ENCODE results near the gene PPP2R3B. TPM values are rescaled to one million over a fixed set of nuclear protein-coding genes. Genes with fewer than 3 reads are reported as not detected.
"Not testable (repeated sequence)": the region's sequence is repeated elsewhere in the genome, so short reads cannot be mapped to it uniquely, and the experiment has no call there.

PPP2R3B gene
- total RNA-seq, 2 donors from 2014 or later = 20.6 to 73.2 TPM

DNA sequence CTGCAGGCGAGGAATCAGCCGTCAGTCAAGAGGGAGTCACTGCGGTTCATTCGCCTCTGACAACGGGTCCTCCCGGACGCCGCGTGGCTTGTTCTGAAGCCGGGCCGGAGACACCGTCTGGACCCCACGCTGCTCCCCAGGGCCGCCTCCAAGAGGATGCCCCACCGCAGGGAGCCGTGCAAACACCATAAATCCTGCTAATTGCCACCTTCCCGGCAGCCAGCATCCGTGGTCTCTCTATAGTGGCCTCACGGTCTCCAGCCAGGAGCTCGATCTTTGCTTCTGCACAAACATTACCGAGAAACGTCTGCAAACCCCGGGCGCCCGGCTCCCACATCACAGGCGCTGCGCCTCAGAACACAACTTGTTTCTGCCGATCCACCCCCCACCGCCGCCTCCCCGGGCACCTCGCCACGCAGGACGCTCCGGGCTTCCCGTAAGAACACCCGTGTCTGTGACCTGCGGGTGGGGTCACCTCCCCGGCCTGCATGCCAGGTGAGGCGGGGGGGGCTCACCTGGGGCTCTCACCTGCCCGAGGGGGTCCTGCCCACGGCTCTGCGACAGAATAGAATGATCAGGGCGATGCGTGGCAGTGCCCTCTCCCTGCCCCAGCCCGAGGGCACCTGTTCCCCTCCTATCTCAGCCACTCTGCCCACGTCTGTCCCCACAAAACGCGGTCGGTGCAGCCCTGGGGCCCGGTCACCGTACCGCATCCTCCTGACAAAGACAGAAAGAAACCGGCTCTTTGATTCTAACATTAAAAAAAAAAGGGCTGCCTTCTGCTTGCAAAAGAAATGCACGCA lies 32.4 kb upstream of the PPP2R3B start:
- no peaks in the 10 kb centered on the region for H3K36me3 ChIP-seq
- no peaks in the 10 kb centered on the region for H3K27me3 ChIP-seq (replicated peaks; ENCODE audit: insufficient read depth)
- H3K4me1 ChIP-seq (replicated peaks) = no peaks in the 10 kb centered on the region
- H3K4me3 ChIP-seq = no peak overlapping the region
- no peaks in the 10 kb centered on the region for H3K9me3 ChIP-seq
- no peak for DNase-seq (ENCODE audit: low spot score)
- intact Hi-C loops (cut with DNase I) = no loop called here
- WGBS = 73% methylated on average over 54 of the region's 55 CpGs
- no peak overlapping the region for H3K27ac ChIP-seq
- TF ChIP-seq, protein P1, sequence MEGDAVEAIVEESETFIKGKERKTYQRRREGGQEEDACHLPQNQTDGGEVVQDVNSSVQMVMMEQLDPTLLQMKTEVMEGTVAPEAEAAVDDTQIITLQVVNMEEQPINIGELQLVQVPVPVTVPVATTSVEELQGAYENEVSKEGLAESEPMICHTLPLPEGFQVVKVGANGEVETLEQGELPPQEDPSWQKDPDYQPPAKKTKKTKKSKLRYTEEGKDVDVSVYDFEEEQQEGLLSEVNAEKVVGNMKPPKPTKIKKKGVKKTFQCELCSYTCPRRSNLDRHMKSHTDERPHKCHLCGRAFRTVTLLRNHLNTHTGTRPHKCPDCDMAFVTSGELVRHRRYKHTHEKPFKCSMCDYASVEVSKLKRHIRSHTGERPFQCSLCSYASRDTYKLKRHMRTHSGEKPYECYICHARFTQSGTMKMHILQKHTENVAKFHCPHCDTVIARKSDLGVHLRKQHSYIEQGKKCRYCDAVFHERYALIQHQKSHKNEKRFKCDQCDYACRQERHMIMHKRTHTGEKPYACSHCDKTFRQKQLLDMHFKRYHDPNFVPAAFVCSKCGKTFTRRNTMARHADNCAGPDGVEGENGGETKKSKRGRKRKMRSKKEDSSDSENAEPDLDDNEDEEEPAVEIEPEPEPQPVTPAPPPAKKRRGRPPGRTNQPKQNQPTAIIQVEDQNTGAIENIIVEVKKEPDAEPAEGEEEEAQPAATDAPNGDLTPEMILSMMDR (IDR thresholded peaks at IDR 0.05) = no peak

DNA sequence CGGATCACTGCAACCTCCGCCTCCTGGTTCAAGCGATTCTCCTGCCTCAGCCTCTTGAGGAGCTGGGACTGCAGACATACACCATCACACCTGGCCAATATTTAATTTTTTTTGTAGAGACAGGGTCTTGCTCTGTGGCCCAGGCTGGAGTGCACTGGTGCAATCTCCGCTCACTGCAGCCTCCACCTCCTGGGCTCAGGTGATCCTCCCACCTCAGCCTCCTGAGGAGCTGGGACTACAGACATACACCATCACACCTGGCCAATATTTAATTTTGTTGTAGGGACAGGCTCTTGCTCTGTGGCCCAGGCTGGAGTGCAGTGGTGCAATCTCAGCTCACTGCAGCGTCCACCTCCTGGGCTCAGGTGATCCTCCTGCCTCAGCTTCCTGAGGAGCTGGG lies 28.8 kb upstream of the PPP2R3B start:
- H3K9me3 ChIP-seq; H3K36me3 ChIP-seq; H3K27ac ChIP-seq; H3K4me1 ChIP-seq (replicated peaks); H3K27me3 ChIP-seq (replicated peaks; ENCODE audit: insufficient read depth); H3K4me3 ChIP-seq; intact Hi-C loops (cut with DNase I); DNase-seq (ENCODE audit: low spot score): not testable (repeated sequence)
- 72% methylated on average over 5 of the region's 5 CpGs for WGBS

DNA sequence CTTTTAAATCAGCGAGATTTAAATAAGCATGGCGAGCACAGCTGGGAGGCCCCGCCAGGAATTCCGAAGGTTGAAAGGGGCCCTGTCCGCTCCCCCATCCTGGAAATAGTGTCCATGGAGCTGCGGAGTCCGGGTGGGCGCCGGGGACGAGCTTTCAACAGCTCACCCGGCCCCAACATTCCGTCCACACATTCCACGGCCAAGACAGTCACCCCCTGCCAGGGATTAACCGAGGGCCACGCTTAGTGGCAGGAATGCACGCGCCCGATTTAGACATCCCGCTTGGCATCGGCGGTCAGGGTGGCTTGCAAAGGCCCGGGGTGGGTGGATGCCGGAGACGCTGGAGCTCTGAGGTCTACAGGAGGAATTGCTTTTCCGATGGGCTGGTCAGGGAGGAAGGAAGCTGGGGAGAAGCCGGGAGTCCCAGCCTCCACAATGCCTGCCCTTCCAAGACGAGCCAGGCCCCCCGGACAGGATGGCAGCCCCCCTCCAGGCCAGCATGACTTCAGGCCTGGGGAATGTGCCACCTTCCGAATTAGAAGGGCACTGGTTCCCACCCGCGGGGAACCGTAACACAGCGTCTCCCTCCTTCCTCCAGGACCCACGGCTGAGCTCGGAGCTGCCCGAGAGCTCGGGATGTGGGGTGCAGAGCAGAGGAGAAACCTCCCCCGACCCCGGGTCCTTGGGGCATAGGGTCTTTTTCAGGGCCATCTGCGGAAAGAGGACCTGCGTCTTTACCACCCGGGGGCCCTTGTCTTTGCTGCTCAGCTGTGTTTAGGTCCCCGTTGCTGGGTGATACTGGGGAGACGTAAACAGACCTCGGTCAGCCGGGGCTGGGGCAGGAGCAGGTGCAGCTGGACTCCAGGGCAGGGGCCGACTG lies 26.9 kb upstream of the PPP2R3B start:
- Histone ChIP-seq H3K36me3 (no peaks in the 10 kb centered on the region), H3K27me3 (replicated peaks; ENCODE audit: insufficient read depth) (peaks cover 5% of the 10 kb centered on the region), H3K4me1 (replicated peaks) (no peaks in the 10 kb centered on the region), H3K27ac (no peak overlapping the region), H3K9me3 (no peaks in the 10 kb centered on the region), H3K4me3 (no peak overlapping the region)
- TF ChIP-seq, protein P1 (IDR thresholded peaks at IDR 0.05) = no peak
- no peak for TF ChIP-seq POLR2A (IDR thresholded peaks at IDR 0.05)
- no peak for TF ChIP-seq POLR2AphosphoS5 (IDR thresholded peaks at IDR 0.05)
- WGBS = 16% methylated on average over 46 of the region's 47 CpGs
- intact Hi-C loops (cut with DNase I) = no loop called here
- no peak for DNase-seq (ENCODE audit: low spot score)

DNA sequence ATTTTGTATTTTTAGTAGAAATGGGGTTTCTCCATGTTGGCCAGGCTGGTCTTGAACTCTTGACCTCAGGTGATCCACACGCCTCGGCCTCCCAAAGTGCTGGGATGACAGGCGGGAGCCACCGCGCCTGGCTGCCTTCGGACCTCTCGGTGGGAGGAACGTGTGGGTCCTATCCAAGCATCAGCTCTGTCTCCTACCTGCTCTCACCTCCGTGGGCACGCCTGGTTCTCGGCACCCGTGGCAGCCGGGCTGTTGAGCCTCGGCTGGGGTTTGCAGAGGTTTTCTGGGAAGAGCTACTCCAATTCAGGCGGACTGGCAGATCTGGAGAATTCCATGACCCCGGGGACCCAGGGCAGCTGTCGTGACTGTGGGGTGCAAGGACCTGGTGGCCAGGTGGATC lies 23.6 kb upstream of the PPP2R3B start:
- TF ChIP-seq POLR2A (IDR thresholded peaks at IDR 0.05) (no peak), POLR2AphosphoS5 (IDR thresholded peaks at IDR 0.05) (no peak)
- TF ChIP-seq, protein P1 (IDR thresholded peaks at IDR 0.05) = no peak
- Histone ChIP-seq H3K4me1 (replicated peaks) (no peaks in the 10 kb centered on the region), H3K36me3 (no peaks in the 10 kb centered on the region), H3K27me3 (replicated peaks; ENCODE audit: insufficient read depth) (peaks cover 5% of the 10 kb centered on the region), H3K9me3 (no peaks in the 10 kb centered on the region), H3K27ac (no peak overlapping the region), H3K4me3 (no peak overlapping the region)
- DNase-seq (ENCODE audit: low spot score) = no peak
- WGBS = 94% methylated on average over 15 of the region's 17 CpGs
- intact Hi-C loops (cut with DNase I) = no loop called here

DNA sequence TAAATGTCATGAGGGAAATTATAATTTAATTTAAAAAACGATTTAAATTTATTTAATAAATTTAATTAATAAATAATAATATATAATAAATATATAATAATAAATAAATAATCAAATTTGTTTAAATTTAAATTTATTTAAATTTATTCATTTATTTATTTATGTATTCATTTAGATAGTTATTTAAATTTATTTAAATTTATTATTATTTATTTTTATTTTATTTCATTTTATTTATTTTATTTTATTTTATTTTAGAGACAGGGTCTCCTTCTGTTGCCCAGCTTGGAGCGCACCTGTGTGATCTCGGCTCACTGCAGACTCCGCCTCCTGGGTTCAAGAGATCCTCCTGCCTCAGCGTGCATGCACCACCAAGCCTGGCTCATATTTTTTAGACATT lies 18.4 kb upstream of the PPP2R3B start:
- no peak overlapping the region for H3K27ac ChIP-seq
- H3K4me3 ChIP-seq = no peak overlapping the region
- H3K36me3 ChIP-seq = no peaks in the 10 kb centered on the region
- no peaks in the 10 kb centered on the region for H3K9me3 ChIP-seq
- DNase-seq (ENCODE audit: low spot score) = no peak
- TF ChIP-seq, protein P1 (IDR thresholded peaks at IDR 0.05) = no peak
- TF ChIP-seq POLR2AphosphoS5 (IDR thresholded peaks at IDR 0.05) = no peak
- TF ChIP-seq POLR2A (IDR thresholded peaks at IDR 0.05) = no peak
- no peaks in the 10 kb centered on the region for H3K27me3 ChIP-seq (replicated peaks; ENCODE audit: insufficient read depth)
- intact Hi-C loops (cut with DNase I) = no loop called here
- H3K4me1 ChIP-seq (replicated peaks) = no peaks in the 10 kb centered on the region
- 88% methylated on average over 5 of the region's 5 CpGs for WGBS
